ENCODE results near the gene VAT1L.

The VAT1L gene

GRCh38 chr16:77836801-77837200, 48.4 kb downstream of the VAT1L start:
- no peak for DNase-seq

GRCh38 chr16:77838597-77839255, 50.4 kb downstream of the VAT1L start:
- no peak for DNase-seq

GRCh38 chr16:77840093-77840492, 51.7 kb downstream of the VAT1L start:
- DNase-seq, result no peak

GRCh38 chr16:77840673-77841501, 52.5 kb downstream of the VAT1L start:
- DNase-seq, result no peak

- DNase-seq, result no peak
Measured at GRCh38 chr16:77841502-77841763, 53.1 kb downstream of the VAT1L start.

- no peak for DNase-seq
Measured at GRCh38 chr16:77842468-77842867, 54.1 kb downstream of the VAT1L start.

- no peak for DNase-seq
Measured at GRCh38 chr16:77843405-77843804, 55.0 kb downstream of the VAT1L start.

GRCh38 chr16:77844801-77845200, 56.4 kb downstream of the VAT1L start:
- no peak for DNase-seq

- no peak for DNase-seq
Measured at GRCh38 chr16:77849646-77850258, 61.4 kb downstream of the VAT1L start.

- DNase-seq, result no peak
Measured at GRCh38 chr16:77850636-77851333, 62.4 kb downstream of the VAT1L start.

GRCh38 chr16:77853161-77853560, 64.8 kb downstream of the VAT1L start:
- no peak for DNase-seq

GRCh38 chr16:77856438-77857160, 68.2 kb downstream of the VAT1L start:
- DNase-seq, result no peak

- DNase-seq, result no peak
Measured at GRCh38 chr16:77858060-77858459, 69.7 kb downstream of the VAT1L start.

- no peak for DNase-seq
Measured at GRCh38 chr16:77859493-77860232, 71.3 kb downstream of the VAT1L start.

GRCh38 chr16:77860953-77861352, 72.6 kb downstream of the VAT1L start:
- no peak for DNase-seq

- no peak for DNase-seq
Measured at GRCh38 chr16:77863250-77863649, 74.9 kb downstream of the VAT1L start.

GRCh38 chr16:77866752-77867151, 78.4 kb downstream of the VAT1L start:
- no peak for DNase-seq

GRCh38 chr16:77868052-77868451, 79.7 kb downstream of the VAT1L start:
- DNase-seq, result no peak

GRCh38 chr16:77868478-77868877, 80.1 kb downstream of the VAT1L start:
- no peak for DNase-seq

- no peak for DNase-seq
Measured at GRCh38 chr16:77869997-77870813, 81.8 kb downstream of the VAT1L start.

- no peak for DNase-seq
Measured at GRCh38 chr16:77871932-77872331, 83.6 kb downstream of the VAT1L start.
